HCT116 (cell line): Measurements from ENCODE around the gene BOD1L1.

ENCODE experiments used
- EZH2phosphoT487 ChIP-seq: fragments of 200-600 bp; IDR thresholded peaks from 2 replicates; pipeline ENCODE4 v1.6.1; 2018; ENCODE audit warnings: antibody characterized with exemption, borderline replicate concordance
- POLR2A ChIP-seq: IDR thresholded peaks from 2 replicates; pipeline ENCODE4 v1.7.0; 2011; ENCODE audit warnings: borderline replicate concordance; ENCODE audit not compliant: insufficient read depth, insufficient read length; ENCODE audit errors: extremely low read depth
- YY1 ChIP-seq: IDR thresholded peaks from 2 replicates; pipeline ENCODE4 v1.6.1; 2011; ENCODE audit warnings: low read length, low read depth, moderate library complexity, mild to moderate bottlenecking; ENCODE audit not compliant: insufficient replicate concordance; ENCODE audit errors: extremely low read depth
- TF ChIP-seq, protein P1 (sequence below), 3 experiments: fragments of 200-600 bp in 1 of 3; sonication (generic) in 1 of 3; IDR thresholded peaks in 2 of 3; conservative IDR thresholded peaks in 1 of 3; 2 replicates each; pipeline ENCODE4 v1.5.1; 2012 to 2017; ENCODE audit warnings: low read depth in 2 of 3, low read length in 2 of 3, antibody characterized with exemption in 1 of 3, borderline replicate concordance in 1 of 3, control low read depth in 1 of 3, mild to moderate bottlenecking in 1 of 3, mixed read lengths in 1 of 3, mixed run types in 1 of 3, moderate library complexity in 1 of 3; ENCODE audit not compliant: insufficient read depth in 1 of 3

DNA sequence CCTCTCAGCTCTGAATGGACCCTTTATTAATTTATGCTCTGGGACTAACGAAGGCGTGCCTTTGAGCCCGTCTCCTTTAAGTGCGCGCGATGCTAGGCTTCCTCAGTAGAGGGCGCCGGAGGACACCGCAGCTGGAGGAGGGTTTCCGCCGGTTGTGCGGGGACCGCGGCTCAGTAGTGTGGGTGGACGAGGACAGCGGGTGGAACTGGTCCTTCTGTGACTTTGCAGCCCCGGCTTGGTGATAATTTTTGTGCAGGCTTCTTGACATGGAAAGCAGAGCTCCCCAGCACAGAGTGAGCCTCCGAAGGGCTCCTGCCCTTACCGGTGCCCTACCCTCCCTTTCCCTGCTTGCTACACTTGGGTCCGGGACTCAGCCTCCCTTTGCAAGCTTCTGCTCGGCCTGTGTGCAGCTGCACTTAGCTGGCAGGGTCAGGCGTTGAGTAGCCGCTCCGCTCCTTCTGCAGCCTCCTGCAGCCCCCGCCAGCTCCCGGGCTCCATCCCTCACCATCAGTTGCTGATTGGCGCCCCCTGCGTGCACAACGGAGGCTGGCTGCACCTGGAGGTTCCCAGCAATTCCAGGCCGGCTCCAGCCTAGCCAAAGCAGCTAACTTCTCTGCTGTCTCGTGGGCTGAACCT lies 26.8 kb upstream of the BOD1L1 start:
- TF ChIP-seq, protein P1, sequence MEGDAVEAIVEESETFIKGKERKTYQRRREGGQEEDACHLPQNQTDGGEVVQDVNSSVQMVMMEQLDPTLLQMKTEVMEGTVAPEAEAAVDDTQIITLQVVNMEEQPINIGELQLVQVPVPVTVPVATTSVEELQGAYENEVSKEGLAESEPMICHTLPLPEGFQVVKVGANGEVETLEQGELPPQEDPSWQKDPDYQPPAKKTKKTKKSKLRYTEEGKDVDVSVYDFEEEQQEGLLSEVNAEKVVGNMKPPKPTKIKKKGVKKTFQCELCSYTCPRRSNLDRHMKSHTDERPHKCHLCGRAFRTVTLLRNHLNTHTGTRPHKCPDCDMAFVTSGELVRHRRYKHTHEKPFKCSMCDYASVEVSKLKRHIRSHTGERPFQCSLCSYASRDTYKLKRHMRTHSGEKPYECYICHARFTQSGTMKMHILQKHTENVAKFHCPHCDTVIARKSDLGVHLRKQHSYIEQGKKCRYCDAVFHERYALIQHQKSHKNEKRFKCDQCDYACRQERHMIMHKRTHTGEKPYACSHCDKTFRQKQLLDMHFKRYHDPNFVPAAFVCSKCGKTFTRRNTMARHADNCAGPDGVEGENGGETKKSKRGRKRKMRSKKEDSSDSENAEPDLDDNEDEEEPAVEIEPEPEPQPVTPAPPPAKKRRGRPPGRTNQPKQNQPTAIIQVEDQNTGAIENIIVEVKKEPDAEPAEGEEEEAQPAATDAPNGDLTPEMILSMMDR (IDR thresholded peaks at IDR 0.05 in 2 of 3, conservative IDR thresholded peaks at IDR 0.05 in 1 of 3; ENCODE audit: borderline replicate concordance in 1 of 3, insufficient read depth in 1 of 3, low read depth in 2 of 3, low read length in 2 of 3): peak; percentile 63 to 93 (median 76)
- TF ChIP-seq YY1 (peak; percentile 24), EZH2phosphoT487 (no peak), POLR2A (no peak)
